Immature natural killer cell (primary cell): ENCODE results near the gene MGA. TPM values are rescaled to one million over a fixed set of nuclear protein-coding genes. Genes with fewer than 3 reads are reported as not detected.

Experiments
- DNase-seq, 3 donors: peaks; one replicate each; pipeline ENCODE4 v3.0.0; 2022; ENCODE audit warnings: mixed read lengths in 1 of 3
- H3K27ac Mint-ChIP-seq, 6 donors: one replicate each; pipeline ENCODE4 v1.8.0; 2020; ENCODE audit warnings: mixed read lengths in 6 of 6, mild to moderate bottlenecking in 5 of 6, inconsistent platforms in 4 of 6, moderate library complexity in 3 of 6
- H3K27me3 Mint-ChIP-seq, 3 donors: one replicate each; pipeline ENCODE4 v1.8.0; 2020 to 2021; ENCODE audit warnings: low read depth in 3 of 3, mild to moderate bottlenecking in 3 of 3, mixed read lengths in 3 of 3, moderate library complexity in 3 of 3, inconsistent platforms in 1 of 3
- H3K36me3 Mint-ChIP-seq, 3 donors: one replicate each; pipeline ENCODE4 v1.8.0; 2020; ENCODE audit warnings: mixed read lengths in 3 of 3, inconsistent platforms in 2 of 3, mild to moderate bottlenecking in 2 of 3
- H3K4me1 Mint-ChIP-seq, 2 donors: one replicate each; pipeline ENCODE4 v1.8.0; 2020; ENCODE audit warnings: inconsistent platforms in 2 of 2, mild to moderate bottlenecking in 2 of 2, mixed read lengths in 2 of 2, moderate library complexity in 1 of 2
- H3K4me3 Mint-ChIP-seq, 5 donors: one replicate each; pipeline ENCODE4 v1.8.0; 2020; ENCODE audit warnings: mild to moderate bottlenecking in 5 of 5, mixed read lengths in 5 of 5, inconsistent platforms in 3 of 5, moderate library complexity in 3 of 5
- H3K9me3 Mint-ChIP-seq, 6 donors: one replicate each; pipeline ENCODE4 v1.8.0; 2020; ENCODE audit warnings: mild to moderate bottlenecking in 6 of 6, mixed read lengths in 6 of 6, inconsistent platforms in 4 of 6, moderate library complexity in 3 of 6
- polyA plus RNA-seq, 3 donors: library from polyadenylated mRNA; unstranded; fragments of 300-500 nt; fragmentation: Illumina TruSeq; gene quantifications; one replicate each; pipeline ENCODE4 v1.2.3, GENCODE V29; 2021

The MGA gene
- polyA plus RNA-seq, 3 donors from 2014 or later = 3.3 to 23.8 (median 5.9) TPM

DNA sequence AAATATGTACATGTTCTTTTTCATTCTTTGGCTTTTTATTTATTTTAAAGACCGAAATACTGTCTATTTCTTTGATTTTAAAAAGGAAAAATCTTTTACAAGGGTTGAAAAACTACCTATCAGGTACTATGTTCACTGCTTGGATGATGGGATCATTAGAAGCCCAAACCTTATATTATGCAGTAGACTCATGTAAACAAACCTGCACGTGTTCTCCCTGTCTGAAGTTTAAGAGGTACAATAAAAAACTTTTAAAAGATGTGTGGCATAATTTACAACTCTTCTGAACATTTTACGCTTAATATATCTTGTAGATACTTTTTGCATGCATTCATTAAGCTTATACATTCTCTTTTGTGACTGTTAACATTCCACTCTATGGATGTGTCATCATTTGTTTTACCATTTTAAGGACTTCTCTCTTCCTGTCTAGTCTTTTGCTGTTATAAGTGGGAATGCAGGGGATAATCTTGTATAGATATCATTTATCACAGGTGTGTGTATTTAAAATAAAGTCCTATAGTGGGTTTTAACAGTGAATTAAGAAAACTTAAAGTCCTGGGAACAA lies 6.2 kb downstream of the MGA start:
- Mint-ChIP-seq H3K9me3 (no peaks in the 10 kb centered on the region), H3K27ac (no peak overlapping the region), H3K4me3 (no peak overlapping the region), H3K27me3 (peaks cover 4 to 5% (median 5%) of the 10 kb centered on the region in 3 donors), H3K4me1 (peaks cover 34 to 70% of the 10 kb centered on the region in 2 donors), H3K36me3 (peaks cover 0 to 12% (median 10%) of the 10 kb centered on the region in 3 donors)
- no peak for DNase-seq

DNA sequence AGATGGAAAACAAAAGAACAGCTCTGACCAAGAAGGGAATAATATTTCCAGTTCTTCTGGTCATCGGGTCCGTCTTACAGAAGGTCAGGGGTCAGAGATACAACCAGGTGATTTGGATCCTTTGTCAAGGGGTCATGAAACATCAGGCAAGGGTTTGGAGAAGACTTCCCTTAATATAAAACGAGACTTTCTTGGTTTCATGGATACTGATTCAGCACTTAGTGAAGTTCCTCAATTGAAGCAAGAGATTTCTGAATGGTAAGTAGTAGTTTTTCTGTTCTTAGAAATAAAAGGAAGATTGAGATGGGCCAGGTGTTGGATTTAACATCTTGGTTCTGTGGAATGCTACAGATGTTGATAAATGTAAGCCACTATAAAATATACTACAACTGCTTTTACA lies 9.5 kb downstream of the MGA start:
- peak overlapping the region in 2 of 6 donors; percentile 5 to 9 for H3K27ac Mint-ChIP-seq
- H3K36me3 Mint-ChIP-seq = peaks cover 0 to 12% (median 11%) of the 10 kb centered on the region in 3 donors
- no peak overlapping the region for H3K4me3 Mint-ChIP-seq
- peaks cover 0 to 1% (median 0%) of the 10 kb centered on the region in 3 donors for H3K27me3 Mint-ChIP-seq
- peaks cover 29 to 57% of the 10 kb centered on the region in 2 donors for H3K4me1 Mint-ChIP-seq
- H3K9me3 Mint-ChIP-seq = no peaks in the 10 kb centered on the region
- no peak for DNase-seq

DNA sequence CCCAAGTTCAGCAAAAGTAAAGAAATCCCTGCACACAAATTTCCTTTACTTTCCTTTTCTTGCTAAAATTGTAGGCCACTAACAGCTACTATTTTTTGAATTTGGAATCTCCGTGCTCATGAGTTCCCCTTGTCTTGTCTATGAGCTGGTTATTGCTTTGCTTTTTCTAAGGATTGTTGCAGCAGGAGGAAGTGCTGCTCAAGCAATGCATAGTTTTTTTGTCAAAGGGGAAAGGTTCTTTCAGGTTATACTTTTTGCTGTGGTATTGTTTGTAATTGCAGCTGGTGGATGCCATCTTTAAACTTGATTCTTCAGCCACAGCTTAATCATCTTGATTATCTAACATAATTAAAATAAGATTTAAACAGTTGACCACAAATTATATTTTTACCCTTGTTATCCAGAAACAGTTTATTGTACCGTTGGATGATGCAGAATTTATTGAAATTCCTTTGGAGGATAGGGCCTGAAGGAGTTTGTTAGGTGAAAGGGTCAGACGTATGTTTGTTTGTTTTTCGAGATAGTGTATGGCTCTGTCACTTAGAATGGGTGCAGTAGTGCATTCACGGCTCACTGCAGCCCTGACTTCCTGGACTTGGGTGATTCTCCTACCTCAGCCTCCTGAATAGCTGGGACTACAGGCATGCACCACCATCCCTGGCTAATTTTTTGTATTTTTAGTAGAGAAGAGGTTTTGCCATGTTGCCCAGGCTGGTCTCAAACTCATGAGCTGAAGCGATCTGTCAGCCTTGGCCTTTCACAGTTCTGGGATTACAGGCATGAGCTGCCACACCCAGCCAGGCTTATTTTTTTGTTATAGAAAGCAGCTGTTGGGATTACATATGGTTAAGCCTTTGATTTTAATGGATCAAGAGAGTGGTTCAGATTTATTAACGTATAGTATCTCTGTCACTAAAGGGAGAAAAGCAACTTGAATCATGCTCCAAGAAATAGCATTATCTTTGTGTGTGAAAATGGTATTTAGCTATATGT lies 11.7 kb downstream of the MGA start:
- Mint-ChIP-seq H3K27ac (no peak overlapping the region), H3K9me3 (no peaks in the 10 kb centered on the region), H3K4me1 (peaks cover 34 to 67% of the 10 kb centered on the region in 2 donors), H3K4me3 (no peak overlapping the region), H3K36me3 (peaks cover 0 to 17% (median 12%) of the 10 kb centered on the region in 3 donors), H3K27me3 (peaks cover 0 to 1% (median 0%) of the 10 kb centered on the region in 3 donors)
- DNase-seq = no peak

DNA sequence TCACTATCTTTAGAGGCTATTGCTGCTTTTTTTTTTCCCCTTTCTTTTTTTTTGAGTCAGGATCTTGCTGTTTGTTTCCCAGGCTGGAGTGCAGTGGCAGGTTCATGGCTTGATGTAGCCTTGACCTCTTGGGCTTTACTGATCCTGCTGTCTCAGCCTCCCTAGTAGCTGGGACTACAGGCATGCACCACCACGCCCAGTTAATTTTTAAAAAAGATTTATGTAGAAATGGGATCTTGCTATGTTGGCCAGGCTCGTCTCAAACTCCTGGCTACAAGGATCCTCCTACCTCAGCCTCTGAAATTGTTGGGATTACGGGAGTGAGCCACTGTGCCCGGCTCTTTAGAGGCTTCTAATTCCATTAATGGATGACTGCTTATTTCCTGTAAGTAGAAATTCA lies 15.1 kb downstream of the MGA start:
- Mint-ChIP-seq H3K4me3 (no peak overlapping the region), H3K36me3 (peaks cover 3 to 7% (median 4%) of the 10 kb centered on the region in 3 donors), H3K27me3 (peaks cover 0 to 1% (median 0%) of the 10 kb centered on the region in 3 donors), H3K4me1 (peaks cover 39 to 78% of the 10 kb centered on the region in 2 donors), H3K27ac (peak overlapping the region in 2 of 6 donors; percentile 6 to 20), H3K9me3 (no peaks in the 10 kb centered on the region)
- DNase-seq = no peak

DNA sequence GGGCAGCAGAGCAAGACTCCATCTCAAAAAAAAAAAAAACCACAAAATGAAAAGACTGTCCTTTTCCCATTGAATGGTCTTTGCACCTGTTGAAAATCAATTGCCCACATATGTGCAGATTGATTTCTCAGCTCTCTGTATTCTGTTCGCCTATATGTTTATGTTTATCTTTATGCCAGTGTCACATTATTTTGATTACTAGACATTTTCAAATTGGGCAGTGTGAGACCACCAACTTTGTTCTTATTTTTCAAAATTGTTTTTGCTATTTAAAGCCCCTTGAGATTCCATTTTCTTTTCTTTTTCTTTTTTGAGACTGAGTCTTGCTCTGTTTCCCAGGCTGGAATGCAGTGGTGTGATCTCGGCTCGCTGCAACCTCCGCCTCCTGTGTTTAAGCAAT lies 18.5 kb downstream of the MGA start:
- Mint-ChIP-seq H3K27me3 (no peaks in the 10 kb centered on the region), H3K36me3 (peaks cover 4 to 7% (median 7%) of the 10 kb centered on the region in 3 donors), H3K4me3 (no peak overlapping the region), H3K27ac (peak overlapping the region in 1 of 6 donors; percentile 49), H3K9me3 (no peaks in the 10 kb centered on the region), H3K4me1 (peaks cover 43 to 85% of the 10 kb centered on the region in 2 donors)
- DNase-seq = no peak

DNA sequence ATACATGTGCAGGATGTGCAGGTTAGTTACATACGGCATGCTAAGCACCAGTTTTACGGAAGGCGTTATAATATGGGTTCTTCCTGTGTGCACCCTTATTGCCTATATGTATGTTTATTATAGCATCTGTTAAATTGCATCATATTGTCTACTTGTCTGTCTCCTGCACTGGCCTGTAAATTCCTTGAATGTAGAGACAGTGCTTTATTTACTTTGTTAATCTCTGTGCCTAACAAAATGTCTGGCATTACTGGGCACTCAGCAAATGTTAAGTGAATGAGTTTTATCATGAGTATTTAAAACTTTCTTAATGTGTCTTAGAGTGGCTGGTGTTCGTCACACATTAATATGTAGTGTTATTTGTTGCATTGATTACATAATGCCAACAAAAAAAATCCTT lies 23.8 kb downstream of the MGA start:
- Mint-ChIP-seq H3K4me1 (peaks cover 59 to 90% of the 10 kb centered on the region in 2 donors), H3K36me3 (peaks cover 0 to 4% (median 0%) of the 10 kb centered on the region in 3 donors), H3K27ac (peak overlapping the region in 1 of 6 donors; percentile 26), H3K27me3 (no peaks in the 10 kb centered on the region), H3K4me3 (no peak overlapping the region), H3K9me3 (no peaks in the 10 kb centered on the region)
- DNase-seq = no peak

DNA sequence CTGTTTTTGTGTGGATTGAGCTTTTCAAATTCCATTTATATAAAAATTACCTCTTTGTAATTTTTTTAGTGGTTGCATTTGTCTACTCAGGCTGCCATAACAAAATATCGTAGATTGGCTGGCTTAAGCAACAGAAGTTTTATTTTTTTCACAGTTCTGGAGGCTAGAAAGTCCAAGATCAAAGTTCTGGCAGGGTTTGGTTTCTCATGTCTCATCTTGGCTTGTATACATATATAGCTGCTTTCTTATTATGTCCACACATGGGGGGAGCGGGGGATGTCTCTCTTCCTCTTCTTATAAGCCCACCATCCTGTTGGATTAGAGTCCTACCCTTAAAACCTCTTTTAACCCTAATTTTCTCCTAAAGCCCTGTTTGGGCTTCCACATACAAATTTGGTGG lies 28.5 kb downstream of the MGA start:
- H3K36me3 Mint-ChIP-seq = no peaks in the 10 kb centered on the region
- DNase-seq = no peak
- no peak overlapping the region for H3K4me3 Mint-ChIP-seq
- no peaks in the 10 kb centered on the region for H3K27me3 Mint-ChIP-seq
- peaks cover 60 to 83% of the 10 kb centered on the region in 2 donors for H3K4me1 Mint-ChIP-seq
- H3K27ac Mint-ChIP-seq = no peak overlapping the region
- H3K9me3 Mint-ChIP-seq = no peaks in the 10 kb centered on the region

DNA sequence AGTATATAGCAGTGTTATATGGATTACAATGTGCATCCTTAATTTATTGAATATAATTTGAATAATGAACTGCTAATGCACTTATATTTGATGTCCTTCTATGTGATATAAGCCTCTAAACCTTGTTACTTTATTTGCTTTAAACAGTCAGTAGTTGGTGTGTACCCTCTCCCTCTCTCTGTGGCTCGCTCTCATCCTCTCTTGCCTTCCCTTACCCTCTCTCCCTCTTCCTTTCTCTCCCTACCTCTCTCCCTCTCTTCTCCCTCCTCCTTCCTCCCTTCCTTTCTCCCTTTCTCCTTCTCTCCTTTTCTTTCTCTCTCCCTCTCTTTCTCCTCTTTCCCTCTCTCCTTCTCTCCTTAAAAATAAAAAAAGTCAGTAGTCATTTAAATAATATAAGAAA lies 28.9 kb downstream of the MGA start:
- no peak for DNase-seq
- H3K9me3 Mint-ChIP-seq = no peaks in the 10 kb centered on the region
- peak overlapping the region in 1 of 6 donors; percentile 2 for H3K27ac Mint-ChIP-seq
- no peaks in the 10 kb centered on the region for H3K27me3 Mint-ChIP-seq
- no peak overlapping the region for H3K4me3 Mint-ChIP-seq
- H3K36me3 Mint-ChIP-seq = no peaks in the 10 kb centered on the region
- H3K4me1 Mint-ChIP-seq = peaks cover 57 to 81% of the 10 kb centered on the region in 2 donors

DNA sequence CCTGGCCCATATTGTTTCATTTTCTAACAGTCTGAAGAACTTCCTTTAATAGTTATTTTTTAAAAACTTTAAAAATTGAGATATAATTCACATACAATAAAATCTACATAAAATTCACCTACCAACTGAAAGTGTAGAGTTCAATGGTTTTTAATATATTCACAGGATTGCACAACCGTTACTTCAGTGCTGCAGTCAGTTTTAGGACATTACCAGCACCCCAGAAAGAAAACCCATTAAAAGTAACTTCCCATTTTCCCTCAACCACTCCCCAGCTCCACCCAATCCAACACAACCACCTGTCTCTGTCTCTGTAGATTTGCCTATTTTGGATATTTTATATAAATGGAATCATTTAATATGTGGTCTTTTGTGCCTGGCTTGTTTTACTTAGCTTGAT lies 29.6 kb downstream of the MGA start:
- no peak for DNase-seq
- peaks cover 55 to 74% of the 10 kb centered on the region in 2 donors for H3K4me1 Mint-ChIP-seq
- peak overlapping the region in 4 of 6 donors; percentile 10 to 55 (median 40) for H3K27ac Mint-ChIP-seq
- H3K36me3 Mint-ChIP-seq = no peaks in the 10 kb centered on the region
- peak overlapping the region in 1 of 5 donors; percentile 27 for H3K4me3 Mint-ChIP-seq
- no peaks in the 10 kb centered on the region for H3K27me3 Mint-ChIP-seq
- no peaks in the 10 kb centered on the region for H3K9me3 Mint-ChIP-seq

DNA sequence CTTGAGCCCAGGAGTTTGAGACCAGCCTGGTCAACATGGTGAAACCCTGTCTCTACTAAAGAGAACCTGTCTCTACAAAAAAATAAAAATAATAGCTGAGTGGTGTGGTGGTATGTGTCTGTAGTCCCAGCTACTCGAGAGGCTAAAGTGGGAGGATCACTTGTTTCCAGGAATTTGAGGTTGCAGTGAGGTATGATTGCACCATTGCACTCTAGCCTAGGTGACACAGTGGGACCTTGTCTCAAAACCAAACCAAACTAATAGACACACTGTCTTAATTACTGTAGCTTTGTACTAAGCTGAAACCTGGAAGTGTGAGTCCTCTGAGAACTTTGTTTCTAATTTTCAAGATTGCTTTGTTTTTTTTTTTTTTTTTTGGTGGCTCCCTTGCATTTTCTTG lies 30.4 kb downstream of the MGA start:
- H3K36me3 Mint-ChIP-seq = no peaks in the 10 kb centered on the region
- H3K9me3 Mint-ChIP-seq = no peaks in the 10 kb centered on the region
- H3K4me3 Mint-ChIP-seq = peak overlapping the region in 1 of 5 donors; percentile 2
- H3K27ac Mint-ChIP-seq = peak overlapping the region in 3 of 6 donors; percentile 15 to 53 (median 52)
- DNase-seq = no peak
- H3K27me3 Mint-ChIP-seq = no peaks in the 10 kb centered on the region
- peaks cover 58 to 71% of the 10 kb centered on the region in 2 donors for H3K4me1 Mint-ChIP-seq

DNA sequence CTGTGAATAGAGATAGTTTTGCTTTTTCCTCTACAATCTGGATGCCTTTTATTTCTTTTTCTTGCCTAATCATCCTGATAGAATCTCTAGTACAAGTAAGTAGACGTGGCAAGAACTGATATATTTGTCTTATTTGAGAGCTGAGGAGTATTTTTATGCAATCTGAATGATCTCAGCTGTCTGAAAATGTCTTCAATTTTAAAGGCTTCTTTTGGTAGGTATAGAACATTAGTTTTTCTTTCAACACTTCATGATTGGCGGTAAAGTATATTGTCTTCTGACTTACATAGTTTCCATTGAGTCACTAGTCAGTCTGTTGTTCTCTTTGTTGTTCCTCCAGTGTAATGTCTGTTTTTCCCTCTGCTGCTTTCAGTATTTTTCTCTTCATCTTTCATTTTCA lies 31.3 kb downstream of the MGA start:
- Mint-ChIP-seq H3K4me3 (no peak overlapping the region), H3K27ac (peak overlapping the region; percentile 2 to 54 (median 22)), H3K4me1 (peaks cover 66 to 73% of the 10 kb centered on the region in 2 donors), H3K9me3 (no peaks in the 10 kb centered on the region), H3K27me3 (no peaks in the 10 kb centered on the region), H3K36me3 (no peaks in the 10 kb centered on the region)
- no peak for DNase-seq

DNA sequence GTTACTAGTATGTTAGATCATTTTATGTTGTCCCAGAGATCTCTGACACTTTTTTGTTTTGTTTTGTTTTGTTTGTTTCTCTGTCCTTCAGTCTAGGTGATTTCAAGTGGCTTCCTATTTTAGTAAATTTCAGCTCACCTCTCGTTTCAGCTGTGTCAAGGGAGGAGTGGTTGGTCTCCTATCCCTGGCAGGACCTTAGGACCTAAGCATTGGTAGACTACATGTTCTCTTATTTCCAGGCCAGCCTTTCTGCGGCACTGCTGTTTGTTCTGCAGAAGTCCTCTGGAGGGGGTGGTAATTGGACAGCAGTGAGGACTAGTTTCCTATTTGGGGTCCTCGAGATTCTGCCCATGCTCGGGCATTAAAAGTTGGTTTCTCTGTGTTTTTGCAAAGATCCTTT lies 31.8 kb downstream of the MGA start:
- DNase-seq = no peak
- Mint-ChIP-seq H3K4me1 (peaks cover 64 to 73% of the 10 kb centered on the region in 2 donors), H3K9me3 (no peaks in the 10 kb centered on the region), H3K27ac (peak overlapping the region in 5 of 6 donors; percentile 9 to 54 (median 42)), H3K36me3 (peaks cover 0 to 4% (median 0%) of the 10 kb centered on the region in 3 donors), H3K4me3 (no peak overlapping the region), H3K27me3 (no peaks in the 10 kb centered on the region)

DNA sequence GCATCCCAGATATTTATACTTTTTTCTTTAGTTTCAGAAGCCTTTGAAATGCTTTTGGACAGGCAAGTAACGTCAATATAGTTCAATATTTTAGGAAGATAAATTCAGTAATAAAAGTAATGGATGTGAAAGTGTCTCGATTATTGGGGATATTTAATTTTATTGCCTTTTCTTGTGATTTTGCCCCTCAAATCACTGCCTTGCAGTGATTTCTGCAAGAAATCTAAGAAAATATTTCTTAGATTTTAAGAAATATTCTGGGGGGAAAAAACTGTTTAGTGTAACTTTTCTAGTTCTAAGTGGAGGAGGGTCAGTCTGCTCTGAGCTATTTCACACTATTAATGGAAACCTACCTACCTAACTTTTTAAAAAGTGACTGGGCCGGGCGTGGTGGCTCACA lies 33.6 kb downstream of the MGA start:
- DNase-seq = no peak
- Mint-ChIP-seq H3K27me3 (no peaks in the 10 kb centered on the region), H3K36me3 (peaks cover 1 to 4% (median 1%) of the 10 kb centered on the region in 3 donors), H3K4me1 (peaks cover 51 to 61% of the 10 kb centered on the region in 2 donors), H3K4me3 (no peak overlapping the region), H3K27ac (peak overlapping the region in 1 of 6 donors; percentile 27), H3K9me3 (no peaks in the 10 kb centered on the region)
